GM19455 (cell line): ENCODE measurements around the gene TKFC.

Source experiments
- ATAC-seq: cut with Tn5 transposase; IDR thresholded peaks from one replicate; pipeline ENCODE4 v1.9.1; 2021; ENCODE audit not compliant: unreplicated experiment

Gene TKFC, protein sequence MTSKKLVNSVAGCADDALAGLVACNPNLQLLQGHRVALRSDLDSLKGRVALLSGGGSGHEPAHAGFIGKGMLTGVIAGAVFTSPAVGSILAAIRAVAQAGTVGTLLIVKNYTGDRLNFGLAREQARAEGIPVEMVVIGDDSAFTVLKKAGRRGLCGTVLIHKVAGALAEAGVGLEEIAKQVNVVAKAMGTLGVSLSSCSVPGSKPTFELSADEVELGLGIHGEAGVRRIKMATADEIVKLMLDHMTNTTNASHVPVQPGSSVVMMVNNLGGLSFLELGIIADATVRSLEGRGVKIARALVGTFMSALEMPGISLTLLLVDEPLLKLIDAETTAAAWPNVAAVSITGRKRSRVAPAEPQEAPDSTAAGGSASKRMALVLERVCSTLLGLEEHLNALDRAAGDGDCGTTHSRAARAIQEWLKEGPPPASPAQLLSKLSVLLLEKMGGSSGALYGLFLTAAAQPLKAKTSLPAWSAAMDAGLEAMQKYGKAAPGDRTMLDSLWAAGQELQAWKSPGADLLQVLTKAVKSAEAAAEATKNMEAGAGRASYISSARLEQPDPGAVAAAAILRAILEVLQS

DNA sequence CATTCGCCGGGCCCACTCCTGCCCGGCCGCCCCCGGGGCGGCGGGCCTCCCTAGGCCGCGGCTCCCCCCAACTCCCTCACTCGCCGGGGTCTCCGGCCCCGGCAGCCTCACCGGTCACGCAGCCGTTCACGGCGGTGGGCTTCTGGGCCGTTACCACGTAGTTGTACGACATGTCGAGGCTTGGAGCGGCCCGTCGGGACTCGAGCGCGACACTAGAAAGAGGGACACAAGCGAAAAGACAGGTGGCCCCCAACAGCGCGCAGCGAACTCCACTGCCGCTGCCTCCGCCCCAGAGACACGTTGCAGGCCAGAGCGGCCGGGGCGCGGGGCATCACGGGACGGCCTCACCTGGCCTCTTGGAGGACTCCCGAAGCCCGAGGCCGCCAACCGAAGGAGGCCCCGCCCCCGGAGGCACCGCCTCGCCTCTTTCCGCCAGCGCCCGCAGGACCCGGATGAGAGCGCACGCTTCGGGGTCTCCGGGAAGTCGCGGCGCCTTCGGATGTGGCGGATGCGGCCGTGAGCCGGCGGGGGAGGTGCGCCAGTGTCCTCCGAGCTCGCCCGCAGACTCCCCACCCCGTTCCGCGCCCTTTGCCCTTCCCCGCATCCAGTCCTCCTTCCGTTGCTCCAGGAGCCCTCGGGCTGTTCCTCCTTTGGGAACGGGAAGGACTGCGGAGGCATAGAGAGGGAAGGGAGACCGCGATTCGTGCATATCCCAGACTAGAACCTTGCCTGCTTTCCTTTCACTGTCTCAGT lies at the start of gene TKFC, which contains the start of gene DDB1:
TKFC (plus strand) TSS at position 432 of the 753 bp plus-strand sequence. CDS start 1,501 bp downstream, outside the sequence.
DDB1 (minus strand) TSS at position 309 of the 753 bp plus-strand sequence; CDS start at position 172, 137 bp downstream.
- ATAC-seq: peak; percentile 87

DNA sequence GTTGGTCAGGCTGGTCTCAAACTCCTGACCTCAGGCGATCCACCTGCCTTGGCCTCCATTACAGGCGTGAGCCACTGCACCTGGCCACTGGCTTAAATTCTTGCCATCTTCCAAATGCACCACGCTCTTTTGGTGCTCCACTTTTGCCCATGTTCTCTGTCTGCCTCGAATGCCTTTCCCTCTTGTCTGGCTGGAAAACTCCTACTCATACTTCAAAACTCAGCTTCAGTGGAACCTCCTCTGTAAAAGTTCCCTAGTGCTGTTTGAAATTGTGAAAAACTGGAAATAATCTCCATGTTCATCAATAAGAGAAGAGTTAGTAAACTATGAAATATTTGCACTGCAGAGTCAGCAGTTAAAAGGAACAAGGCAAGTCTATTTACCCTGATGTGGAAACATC lies 49.4 kb upstream of the TKFC start:
- no peak for ATAC-seq

DNA sequence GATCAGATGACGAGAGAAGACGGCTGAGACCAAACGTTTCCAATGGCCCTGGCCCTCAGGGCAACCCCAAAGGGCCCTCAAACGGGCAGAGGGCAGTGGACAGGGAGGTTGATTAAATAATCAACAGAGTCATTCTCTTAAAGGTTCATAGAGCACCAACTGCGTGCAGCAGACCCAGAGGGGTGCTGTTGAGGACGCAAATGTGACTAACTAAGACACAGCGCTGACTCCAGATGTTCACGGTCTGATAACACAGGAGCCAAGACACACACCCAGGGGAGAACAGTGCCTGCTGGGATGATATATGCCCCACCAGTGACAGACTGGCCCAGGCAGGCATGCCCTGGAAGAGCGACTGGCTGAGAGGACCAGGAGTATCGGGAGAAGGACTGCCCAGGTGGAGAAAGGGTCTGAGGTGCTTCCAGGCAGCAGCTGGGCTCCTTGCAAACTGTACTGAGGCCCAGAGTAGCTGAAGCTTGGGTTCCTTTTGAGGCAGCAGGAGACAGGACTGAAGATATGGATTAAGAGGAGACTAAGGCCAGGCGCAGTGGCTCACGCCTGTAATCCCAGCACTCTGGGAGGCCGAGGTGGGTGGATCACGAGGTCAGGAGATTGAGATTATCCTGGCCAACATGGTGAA lies 45.6 kb upstream of the TKFC start:
- no peak for ATAC-seq

DNA sequence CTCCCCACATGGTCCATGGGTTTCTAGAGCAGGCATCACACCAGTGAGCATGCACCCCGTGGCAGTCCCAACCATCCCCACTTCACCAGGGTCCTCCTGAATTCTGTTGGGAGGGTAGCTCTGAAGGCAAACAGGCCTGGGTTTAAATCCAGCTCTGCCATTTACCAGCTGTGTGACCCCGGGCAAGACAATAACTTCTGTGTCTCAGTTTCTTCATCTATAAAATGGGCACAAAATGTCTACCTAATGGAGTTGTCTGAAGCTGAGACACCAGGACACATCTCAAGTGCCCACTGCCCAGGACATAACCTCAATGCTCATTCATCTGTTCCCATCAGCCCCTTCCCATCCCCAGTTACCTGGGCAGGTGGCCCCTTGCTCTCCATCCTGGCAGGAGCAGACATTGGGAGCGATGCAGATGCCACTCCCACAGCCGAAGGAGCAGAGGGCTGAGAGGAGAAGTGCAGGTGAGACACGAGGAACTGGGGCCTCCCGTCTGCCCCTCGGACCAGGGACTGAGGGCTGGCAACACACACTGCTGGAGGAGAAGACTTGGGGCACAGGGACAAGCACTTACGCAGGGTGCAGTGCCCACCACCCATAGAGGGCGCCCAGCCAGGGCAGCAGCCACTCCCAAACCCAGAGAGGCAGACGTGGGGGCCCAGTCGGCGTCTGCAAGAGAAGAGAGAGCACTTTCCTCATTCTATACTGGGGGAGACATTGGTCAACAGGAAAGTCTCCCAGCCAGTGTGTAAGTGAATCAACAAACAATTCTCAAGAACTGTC lies 41.9 kb upstream of the TKFC start:
- no peak for ATAC-seq

DNA sequence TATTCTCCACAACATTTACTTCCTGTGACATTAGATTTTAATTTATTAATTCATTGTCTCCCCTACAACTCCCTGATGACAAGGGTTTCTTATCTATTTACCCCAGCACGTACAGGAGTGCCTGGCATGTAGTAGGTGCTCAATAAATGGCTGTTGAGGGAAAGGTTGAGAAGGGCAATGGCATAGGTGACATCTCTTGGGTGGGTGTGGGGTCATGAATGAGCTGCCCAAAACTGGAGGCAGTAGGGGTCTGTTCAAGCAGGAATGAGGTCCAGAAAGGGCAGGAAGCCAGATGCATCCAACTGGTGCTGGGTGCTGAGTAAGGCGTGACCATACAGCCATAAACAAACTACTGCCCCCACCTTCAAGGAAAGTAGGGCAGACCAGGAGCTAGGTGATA lies 40.7 kb upstream of the TKFC start:
- ATAC-seq: no peak

DNA sequence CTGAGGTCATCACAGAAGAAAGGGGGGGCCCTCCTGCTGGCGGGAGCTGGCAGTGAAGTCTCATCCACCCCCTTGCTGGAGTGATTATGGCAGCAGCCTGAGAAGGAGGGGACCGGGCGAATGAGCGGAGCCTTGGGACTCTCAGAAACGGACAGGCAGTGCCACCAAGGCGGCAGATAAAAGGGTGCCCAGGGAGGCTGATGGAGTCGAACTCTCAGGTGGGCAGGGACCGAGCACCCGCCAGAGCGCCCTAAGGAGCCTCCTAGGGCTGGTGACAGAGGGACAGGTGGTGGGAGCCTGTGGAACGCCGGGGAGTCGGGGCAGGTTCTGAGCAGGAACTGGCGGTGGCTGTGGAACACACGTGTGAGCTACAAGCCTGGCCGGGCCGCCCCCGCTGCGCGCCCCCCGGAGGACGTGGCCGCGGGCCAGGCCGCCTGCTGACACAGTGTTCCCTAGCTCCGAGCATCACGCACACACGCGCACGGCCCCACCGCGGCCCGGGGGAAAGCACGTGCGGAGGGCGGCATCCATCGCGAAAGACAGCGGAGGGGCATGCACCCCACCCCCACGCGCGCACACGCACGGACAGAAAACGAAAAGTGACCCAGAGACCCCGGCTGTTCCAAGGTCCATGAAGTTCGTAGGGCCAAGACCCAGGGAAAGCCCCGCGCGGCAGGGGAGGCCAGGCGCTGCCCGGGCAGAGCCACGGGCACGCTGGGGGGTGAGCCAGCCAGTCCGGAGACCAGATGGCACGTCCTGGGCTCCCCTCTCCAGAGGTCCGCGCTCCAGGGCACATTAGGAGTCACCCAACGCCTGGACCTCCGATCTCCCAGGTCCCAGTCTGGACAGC lies 38.9 kb upstream of the TKFC start:
- ATAC-seq: peak; percentile 32

DNA sequence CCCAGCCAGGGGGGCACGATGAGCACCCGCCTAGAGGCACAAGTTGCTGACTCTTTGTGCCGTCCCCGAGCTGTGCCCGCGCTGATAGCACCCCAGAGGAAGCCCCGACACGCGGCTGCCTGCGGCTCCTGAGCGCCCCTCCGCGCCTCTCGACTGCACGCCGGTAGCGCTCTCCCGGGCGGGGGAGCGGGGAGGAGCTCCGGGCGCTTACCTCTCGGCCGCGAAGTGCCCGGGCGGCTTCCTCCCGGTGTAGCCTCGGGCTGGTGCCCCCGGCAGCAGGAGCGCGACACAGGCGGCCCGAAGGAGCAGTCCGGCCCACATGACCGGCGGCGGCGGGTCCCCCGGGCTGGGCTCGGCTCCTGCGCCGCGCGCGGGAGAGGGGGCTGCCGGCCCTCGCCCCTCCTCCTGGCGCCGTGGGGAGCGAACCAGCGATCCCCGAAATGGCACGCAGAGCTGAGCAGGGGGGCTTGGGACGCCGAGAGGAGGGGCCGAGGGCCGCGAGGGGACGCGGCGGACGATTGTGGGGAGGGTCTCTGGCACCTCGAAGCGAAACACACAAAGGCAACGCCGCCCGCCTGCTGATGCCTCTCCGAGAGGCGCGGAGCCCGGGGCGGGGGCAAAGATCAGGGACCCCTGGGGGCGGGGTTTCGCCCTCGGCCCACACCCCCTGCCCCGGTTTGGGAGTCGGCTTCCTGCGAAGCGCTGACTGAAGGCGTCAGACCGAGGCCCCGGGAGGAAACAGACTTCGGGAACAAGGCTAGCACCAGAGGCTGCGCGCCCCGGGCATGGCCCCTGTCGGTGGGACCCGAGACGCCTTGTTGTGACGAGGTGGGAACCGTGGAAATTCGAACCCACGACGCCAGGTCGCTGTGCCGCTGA lies 38.1 kb upstream of the TKFC start, which contains the start of gene VWCE:
VWCE (minus strand) TSS at position 600 of the 879 bp plus-strand sequence; CDS start at position 321, 279 bp downstream.
- ATAC-seq: peak; percentile 67

DNA sequence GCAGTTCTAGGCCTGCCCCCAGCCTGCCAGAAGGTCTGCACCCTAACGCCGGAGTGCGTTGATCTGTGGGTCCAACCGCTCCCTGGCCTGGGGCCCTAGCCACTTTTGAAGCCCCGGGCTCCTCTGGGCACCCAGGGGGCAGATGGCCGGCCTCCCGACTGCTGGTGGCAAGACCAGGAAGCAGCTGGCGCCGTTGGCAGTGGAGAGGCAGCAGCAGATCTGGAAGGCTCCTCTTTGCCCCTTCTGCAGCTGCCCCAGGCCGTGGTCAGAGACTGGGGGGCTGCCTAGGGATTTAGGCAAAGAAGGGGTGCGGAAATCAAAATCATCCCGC lies 37.5 kb upstream of the TKFC start:
- no peak for ATAC-seq

DNA sequence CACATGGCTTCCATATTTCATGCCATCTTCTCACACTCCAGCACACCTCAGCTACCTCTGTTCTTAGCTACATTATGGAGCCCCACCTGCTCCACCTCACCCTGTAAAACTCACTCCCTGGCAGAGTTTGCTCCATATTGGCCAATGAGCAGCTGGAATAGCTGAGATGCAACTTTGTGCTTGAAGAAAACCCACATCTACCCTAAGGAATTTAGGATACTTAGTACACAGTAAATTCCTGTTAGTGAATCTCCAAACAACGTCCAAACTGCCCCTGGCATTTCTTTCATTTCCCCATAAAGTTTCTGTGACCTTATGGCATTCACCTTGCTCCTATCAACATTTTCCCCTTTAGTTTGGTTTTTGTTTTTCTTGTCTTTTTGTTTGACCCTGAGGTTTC lies 35.7 kb upstream of the TKFC start:
- no peak for ATAC-seq

DNA sequence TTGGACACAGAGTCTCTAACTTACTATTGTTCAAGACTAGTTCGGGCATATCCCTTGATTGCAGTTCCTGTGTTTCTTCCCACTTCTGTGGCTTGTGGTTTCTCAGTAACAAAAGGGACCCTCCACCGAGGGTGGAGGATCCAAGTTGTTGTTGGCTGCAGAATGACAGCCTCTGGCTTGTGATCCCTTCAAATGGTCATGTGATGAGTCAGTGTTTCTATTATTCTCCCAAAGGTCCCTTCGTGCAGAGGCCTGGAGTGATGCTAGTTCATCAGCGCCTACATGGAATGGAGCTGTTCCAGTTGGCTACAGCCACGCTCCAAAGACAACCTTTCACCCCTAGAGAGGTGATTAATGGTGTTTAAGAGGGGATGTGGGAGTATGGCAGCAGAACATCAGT lies 35.3 kb upstream of the TKFC start:
- ATAC-seq: no peak

DNA sequence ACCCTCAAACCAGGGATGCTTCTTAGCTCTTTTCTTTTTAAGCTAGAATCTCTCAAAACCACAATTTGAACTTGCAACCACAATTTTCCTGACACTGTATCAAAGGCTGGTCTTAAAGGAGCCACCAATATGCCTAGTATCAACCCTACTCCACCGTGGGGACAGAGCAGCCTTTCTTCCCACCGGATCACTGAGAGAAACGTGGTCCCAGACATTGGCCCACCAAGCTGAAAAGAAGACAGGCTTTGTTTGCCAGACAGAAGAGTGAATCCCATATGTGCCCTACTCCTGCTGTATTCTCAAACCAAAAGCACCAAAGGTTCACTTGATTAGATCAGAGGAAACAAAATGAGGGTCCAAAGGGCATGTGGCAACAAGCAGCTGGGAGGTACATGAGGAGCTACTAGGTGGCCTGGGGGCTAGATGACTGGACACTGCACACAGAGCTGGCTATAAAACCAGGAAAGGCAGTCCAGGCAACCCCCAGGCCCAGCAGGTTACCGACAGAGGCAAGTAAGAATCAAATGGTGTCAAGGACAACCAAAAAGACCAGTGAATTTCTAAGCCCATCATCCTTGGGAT lies 34.3 kb upstream of the TKFC start:
- no peak for ATAC-seq

DNA sequence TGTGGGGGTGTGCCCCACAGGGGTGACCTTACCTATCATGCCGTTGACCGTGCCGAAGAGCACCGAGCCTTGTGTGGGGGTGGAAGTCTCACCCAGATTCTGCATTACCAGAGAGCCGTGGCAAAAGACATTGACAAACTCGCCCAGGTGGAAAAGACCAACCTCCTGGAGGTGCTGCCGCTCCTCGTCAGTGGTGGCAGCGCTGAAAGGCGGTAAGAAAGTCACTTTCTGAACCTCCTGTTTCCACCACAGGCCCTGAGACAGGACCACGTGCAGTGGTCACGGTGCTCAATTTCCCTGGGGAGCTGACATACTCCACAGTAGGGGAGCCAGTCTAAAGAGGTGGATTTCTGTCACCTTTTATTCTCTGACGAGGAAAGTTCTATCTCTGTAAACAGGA lies 30.5 kb upstream of the TKFC start:
- ATAC-seq: no peak

DNA sequence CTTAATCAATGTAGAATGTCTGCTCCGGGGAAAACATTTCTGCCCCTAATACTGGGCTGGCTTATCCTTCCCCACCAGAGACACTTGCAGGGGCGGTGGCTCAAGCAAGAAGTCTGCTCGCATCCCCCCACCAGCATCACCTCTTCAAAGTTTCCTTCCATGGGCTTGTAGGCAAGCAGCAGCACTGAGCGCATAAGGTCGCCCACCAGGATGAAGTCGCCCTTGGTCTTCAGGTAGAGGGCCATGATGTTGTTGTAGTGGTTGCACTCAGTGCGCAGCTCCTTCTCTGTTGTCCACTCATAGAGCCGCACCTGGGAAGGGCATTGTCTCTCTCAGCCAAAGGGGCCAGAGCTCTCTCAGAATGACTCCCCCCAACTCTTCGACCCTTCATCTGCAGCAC lies 29.3 kb upstream of the TKFC start:
- no peak for ATAC-seq

DNA sequence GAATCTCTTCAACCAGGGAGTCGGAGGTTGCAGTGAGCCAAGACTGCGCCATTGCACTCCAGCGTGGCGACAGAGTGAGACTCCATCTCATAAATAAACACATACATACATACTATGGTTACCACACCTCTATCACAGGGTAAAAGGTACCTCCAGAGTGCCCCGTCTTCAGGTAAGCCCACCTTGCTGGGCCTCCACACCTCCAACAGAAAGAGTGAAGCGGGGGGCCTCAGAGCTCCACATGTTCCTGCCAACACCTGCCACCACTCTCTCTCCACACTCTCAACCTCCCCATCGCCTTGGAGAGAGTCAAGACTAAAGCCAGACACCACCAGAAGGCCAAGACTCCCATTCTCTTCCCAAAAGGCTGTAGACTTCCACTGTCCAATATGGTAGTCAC lies 27.6 kb upstream of the TKFC start:
- no peak for ATAC-seq

DNA sequence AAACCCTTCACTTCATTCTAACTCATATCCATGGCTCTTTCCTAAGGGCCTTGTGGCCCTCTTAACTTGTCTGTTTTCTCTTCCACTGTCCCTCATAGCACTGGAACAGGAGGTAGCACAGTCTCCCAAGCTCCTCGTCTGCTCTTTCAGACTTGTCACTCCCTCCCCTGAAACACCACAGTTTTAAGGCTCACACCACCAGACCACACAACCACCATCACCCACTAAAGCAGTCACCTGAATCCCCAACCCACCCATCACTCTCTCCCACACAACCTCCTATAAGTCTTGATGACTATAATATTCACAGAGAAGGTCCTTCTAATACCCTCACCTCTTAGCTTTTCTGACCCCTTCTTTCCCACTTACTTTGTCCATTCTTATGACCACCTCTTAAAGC lies 26.8 kb upstream of the TKFC start:
- no peak for ATAC-seq

DNA sequence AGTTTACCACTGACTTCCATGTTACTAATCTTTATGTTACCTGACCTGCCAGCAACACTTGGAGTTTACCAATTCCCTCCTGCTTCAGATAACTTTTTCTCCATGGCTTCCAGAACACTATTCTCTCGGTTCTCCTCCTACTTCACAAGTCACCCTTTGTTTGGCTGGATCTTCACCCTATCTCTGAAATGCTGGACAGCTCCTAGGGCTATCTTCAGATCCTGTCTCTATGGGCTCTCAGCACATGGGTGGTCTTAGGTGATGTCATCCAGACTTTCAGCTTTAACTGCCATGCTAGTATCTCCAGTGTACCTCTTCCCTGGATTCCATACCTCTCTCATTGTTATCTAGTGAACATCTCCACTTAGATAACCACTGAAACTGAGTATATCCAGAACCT lies 25.7 kb upstream of the TKFC start:
- no peak for ATAC-seq

DNA sequence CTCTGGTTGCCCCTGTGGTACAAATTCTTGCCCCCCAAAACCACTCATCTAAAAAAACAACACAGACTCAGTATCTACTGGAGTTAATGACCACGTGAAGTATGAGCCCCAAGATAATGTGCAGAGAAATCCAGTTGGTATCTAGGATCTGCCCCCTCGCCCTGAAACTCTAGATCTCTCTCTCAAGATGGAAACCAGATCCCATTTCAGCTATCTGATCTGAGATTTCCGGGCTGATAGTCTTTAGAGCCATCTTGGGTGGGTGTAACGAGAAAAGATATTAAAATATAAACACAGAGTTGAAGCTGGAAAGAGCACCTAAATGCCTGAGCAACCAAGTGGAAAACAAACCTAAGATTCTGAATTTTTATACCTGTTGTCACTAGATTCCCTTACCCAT lies 23.9 kb upstream of the TKFC start:
- no peak for ATAC-seq

DNA sequence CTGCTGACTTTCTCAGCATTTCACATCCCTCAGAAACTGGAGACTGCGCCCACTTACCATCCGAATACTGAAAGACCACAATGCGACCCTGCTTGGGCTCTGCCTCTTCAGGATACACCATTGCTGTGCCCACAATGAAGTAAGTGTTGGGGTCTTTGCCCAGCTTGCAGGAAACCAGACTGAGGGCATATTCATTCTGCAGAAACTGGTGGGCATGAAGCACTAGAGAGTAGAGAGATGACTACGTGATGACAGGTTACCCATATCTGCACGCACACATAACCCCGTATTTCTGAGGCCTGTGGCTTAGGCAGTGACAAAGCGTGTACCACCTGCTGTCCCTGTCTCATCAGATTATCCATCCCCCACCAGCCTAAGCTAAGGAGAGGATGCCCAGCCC lies 23.3 kb upstream of the TKFC start:
- no peak for ATAC-seq
